Effector CD8-positive, alpha-beta T cell (primary cell): ENCODE results near the gene SDF4.

Experiments
- DNase-seq: peaks from one replicate; lab custom pipeline; 2025; lab: John Stamatoyannopoulos, UW

Gene SDF4

GRCh38 chr1:1212780-1213344 lies 18.9 kb downstream of the SDF4 start:
- DNase-seq = no peak

GRCh38 chr1:1211541-1212441 lies 20.0 kb downstream of the SDF4 start:
- no peak for DNase-seq

- DNase-seq = no peak
These were observed 20.9 kb downstream of the SDF4 start for GRCh38 chr1:1210726-1211540.

GRCh38 chr1:1208713-1209433 lies 22.9 kb downstream of the SDF4 start:
- DNase-seq = no peak

- DNase-seq = no peak
These were observed 24.3 kb downstream of the SDF4 start for GRCh38 chr1:1207571-1207892.

- no peak for DNase-seq
These were observed 24.8 kb downstream of the SDF4 start for GRCh38 chr1:1206966-1207531.

- DNase-seq = no peak
These were observed 25.3 kb downstream of the SDF4 start, which contains the start of gene TNFRSF18 for GRCh38 chr1:1206376-1206965. TNFRSF18 (minus strand) TSS chr1:1206592; CDS start chr1:1206571, 21 bp downstream.

GRCh38 chr1:1205769-1206375 lies 25.9 kb downstream of the SDF4 start:
- no peak for DNase-seq

- no peak for DNase-seq
These were observed 26.6 kb downstream of the SDF4 start for GRCh38 chr1:1204998-1205768.

- no peak for DNase-seq
These were observed 27.3 kb downstream of the SDF4 start for GRCh38 chr1:1204425-1204920.

GRCh38 chr1:1203561-1204424 lies 28.0 kb downstream of the SDF4 start:
- no peak for DNase-seq

GRCh38 chr1:1202831-1203560 lies 28.8 kb downstream of the SDF4 start:
- DNase-seq = no peak

GRCh38 chr1:1200876-1201810 lies 30.7 kb downstream of the SDF4 start:
- DNase-seq = peak; percentile 80

- no peak for DNase-seq
These were observed 31.6 kb downstream of the SDF4 start for GRCh38 chr1:1199961-1200875.

- DNase-seq = no peak
These were observed 32.5 kb downstream of the SDF4 start for GRCh38 chr1:1199141-1199960.
